ENCODE data around the gene ZNF678.
"Not testable (repeated sequence)": the region's sequence is repeated elsewhere in the genome, so short reads cannot be mapped to it uniquely, and the experiment has no call there.

DNA sequence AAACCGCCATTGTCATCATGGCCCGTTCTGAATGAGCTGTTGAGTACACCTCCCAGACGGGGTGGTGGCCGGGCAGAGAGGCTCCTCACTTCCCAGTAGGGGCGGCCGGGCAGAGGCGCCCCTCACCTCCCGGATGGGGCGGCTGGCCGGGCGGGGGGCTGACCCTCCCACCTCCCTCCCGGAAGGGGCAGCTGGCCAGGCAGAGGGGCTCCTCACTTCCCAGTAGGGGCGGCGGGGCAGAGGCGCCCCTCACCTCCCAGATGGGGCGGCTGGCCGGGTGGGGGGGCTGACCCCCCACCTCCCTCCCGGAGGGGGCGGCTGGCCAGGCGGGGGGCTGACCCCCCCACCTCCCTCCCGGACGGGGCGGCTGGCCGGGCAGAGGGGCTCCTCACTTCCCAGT lies 147.1 kb downstream of the ZNF678 start:
- TF ChIP-seq, protein P1, sequence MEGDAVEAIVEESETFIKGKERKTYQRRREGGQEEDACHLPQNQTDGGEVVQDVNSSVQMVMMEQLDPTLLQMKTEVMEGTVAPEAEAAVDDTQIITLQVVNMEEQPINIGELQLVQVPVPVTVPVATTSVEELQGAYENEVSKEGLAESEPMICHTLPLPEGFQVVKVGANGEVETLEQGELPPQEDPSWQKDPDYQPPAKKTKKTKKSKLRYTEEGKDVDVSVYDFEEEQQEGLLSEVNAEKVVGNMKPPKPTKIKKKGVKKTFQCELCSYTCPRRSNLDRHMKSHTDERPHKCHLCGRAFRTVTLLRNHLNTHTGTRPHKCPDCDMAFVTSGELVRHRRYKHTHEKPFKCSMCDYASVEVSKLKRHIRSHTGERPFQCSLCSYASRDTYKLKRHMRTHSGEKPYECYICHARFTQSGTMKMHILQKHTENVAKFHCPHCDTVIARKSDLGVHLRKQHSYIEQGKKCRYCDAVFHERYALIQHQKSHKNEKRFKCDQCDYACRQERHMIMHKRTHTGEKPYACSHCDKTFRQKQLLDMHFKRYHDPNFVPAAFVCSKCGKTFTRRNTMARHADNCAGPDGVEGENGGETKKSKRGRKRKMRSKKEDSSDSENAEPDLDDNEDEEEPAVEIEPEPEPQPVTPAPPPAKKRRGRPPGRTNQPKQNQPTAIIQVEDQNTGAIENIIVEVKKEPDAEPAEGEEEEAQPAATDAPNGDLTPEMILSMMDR (IDR thresholded peaks at IDR 0.05; ENCODE audit: borderline replicate concordance, extremely low read depth, low read length, poor library complexity, severe bottlenecking), result not testable (repeated sequence)
- TF ChIP-seq EZH2 (IDR thresholded peaks at IDR 0.05; ENCODE audit: borderline replicate concordance, low read depth, low read length, severe bottlenecking), result not testable (repeated sequence)

All from DND-41 (cell line).